HG02885 (cell line): Measurements from ENCODE around the gene CA10.

ENCODE experiments used
- ATAC-seq: cut with Tn5 transposase; IDR thresholded peaks from one replicate; pipeline ENCODE4 v1.9.1; 2021; ENCODE audit warnings: mild to moderate bottlenecking; ENCODE audit not compliant: unreplicated experiment, poor library complexity

Gene CA10

DNA sequence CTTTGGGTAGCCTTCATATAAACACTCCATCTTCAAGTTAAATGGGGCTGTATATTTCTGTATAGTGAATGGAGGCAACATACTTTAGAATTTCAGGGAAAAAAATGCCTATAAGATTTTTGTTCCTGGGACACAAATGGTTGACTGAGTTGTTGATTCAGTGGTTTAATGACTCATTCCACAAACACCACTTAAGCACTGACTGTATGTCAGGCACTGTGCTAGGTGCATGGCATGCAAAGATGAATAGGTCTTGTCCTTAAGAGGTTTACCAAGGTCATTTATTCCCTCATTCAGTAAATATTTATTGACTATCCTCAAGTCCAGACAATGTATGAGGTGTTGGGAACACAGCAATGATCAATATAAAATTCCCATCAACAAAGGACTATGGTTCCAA is 417.1 kb downstream of the CA10 start:
- no peak for ATAC-seq

DNA sequence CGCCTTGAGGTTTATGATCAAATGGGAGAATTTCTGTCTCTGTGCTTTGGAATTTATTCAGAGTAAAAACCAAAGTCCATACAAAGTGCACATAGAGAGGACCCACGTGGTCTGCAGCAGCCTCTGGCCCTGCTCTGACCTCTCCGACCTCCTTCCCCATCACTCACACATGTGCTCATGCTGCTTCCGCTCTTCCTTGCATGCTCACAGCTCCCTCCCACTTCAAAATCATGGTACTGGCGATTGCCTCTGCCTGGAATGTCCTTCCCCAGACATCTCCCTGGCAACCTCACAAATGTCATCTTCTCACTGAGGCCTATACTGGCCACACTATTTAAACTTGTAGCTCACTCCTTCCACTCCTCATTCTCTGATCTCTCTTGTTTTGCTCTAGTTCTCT is 418.0 kb downstream of the CA10 start:
- ATAC-seq: no peak

- ATAC-seq: no peak
Observed at GRCh38 chr17:51739245-51739886, 419.1 kb downstream of the CA10 start.

DNA sequence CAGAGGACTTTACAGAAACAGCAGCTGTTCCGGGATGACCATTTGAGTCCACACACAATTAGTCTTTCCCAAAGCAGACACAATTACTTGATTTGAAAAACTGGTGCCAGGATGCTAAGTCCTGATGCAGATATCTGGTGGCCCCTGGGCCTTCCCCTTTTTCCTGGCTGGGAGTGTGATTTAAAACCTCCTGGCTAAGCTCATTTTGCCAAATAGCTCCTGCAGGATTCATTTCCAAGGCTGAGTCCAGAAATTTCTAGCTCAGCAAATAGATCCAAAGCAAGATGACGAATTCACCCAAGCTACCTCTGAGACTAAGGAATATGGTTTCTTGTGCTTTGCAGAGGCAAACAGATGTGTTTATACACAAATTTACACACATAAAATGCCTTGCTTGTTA is 422.2 kb downstream of the CA10 start:
- ATAC-seq: no peak

DNA sequence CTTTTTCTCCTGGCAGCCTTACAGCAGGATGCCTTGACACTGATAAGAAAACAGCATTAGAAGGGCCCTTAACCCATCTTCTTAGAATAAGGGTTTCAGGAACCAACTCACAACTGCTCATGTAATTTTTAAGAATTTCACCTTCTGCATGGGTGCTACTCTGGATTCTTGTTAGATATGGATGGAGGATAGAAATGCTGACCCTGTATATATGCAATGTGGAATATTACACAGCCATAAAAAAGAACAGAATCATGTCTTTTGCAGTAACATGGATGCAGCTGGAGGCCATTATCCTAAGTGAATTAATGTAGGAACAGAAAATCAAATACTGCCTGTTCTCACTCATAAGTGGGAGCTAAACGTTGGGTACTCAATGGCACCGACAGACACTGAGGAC is 423.5 kb downstream of the CA10 start:
- ATAC-seq: no peak

GRCh38 chr17:51734462-51734861 is 424.1 kb downstream of the CA10 start:
- peak; percentile 59 for ATAC-seq

DNA sequence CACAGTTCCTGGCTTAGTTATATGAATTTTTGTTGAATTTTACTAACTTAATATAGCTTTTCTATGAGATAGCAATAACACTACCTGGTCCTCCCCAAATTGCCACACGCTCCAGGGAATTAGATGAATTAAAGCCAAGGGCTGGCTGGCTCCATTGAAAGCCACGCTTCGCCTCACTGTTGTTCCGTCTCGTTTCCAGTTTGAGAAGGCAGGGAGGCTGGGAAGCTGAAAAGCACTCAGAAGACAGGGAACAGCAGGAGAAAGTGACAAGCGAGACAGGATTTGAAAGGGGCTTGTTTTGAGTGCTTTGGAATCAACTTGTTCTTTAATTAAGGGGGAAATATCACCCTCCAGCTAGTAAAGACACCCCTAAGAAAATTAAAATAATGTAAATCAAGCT is 425.3 kb downstream of the CA10 start:
- no peak for ATAC-seq

GRCh38 chr17:51731941-51732722 is 426.4 kb downstream of the CA10 start:
- ATAC-seq: no peak

DNA sequence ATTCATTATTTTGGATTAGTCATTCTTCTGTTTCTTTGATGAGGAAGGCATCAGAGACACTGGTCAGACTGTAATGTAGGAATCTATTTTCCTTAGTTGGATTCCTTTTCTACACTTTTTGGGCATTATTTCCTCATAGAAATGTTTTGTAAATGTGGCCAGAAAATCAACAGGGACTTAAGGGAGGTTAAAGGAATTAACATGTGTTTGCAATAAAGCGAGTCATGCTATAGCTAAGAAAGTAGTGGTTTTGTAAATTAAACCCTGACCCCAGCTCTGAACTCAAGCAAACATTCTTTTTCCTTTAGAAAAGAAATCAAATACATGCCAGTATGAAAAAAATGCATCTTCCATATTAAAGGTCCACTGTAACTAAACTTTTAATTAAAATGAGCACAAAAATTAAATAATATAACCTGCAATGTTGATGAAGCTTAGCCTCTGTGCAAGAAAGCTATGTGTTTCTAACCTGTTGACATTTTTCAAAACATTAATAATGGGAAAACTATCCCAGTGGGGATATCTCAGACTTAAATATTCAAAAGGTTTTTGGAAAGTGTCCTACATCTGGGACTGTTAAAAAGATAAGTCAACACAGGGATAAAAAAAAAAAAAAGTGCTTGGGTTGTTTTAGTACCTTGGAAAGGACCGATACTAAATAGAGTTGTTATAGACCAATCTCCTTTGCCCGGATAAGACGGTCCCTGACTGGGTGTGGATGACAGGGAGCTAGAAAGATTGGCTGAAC is 428.0 kb downstream of the CA10 start:
- ATAC-seq: no peak

- peak; percentile 69 for ATAC-seq
Observed at GRCh38 chr17:51725185-51725584, 433.3 kb downstream of the CA10 start.

- ATAC-seq: no peak
Observed at GRCh38 chr17:51724043-51724580, 434.4 kb downstream of the CA10 start.

DNA sequence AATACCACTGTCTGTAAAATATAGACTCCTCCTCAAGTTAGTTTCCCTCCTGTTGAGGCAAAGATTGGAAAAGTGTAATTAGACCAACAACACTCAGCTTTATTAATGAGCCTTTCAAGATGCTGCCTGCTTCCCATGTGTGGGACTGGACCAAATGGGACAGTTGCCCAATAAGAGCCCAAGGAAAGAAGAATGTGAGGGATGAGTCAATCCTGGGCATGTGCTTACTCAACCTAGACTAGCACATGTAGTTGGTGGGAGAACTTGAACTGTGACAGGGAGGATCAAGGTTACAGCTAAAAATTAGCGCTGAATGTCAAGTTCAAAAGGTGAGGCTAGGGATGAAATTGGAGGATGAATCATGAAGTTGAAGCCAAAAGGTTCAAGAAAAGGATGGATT is 435.5 kb downstream of the CA10 start:
- no peak for ATAC-seq

DNA sequence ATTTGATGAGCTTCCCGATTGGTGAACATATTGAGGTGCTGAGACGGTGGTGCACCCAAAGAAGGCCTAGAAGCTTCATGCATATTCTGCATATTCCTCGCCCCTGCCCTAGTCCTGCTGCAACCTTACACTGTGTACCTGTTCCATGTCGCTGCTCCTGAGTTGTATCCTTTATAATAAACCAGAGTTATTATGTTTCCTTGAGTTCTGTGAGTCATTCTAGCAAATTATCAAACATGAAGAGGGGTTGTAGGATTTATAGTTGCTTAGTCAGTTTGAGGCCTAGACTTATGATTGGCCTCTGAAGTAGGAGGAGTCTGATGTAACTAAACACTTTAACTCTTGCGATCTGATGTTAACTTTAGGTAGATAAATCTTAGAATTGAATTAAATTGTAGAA is 436.8 kb downstream of the CA10 start:
- no peak for ATAC-seq

GRCh38 chr17:51720439-51720838 is 438.1 kb downstream of the CA10 start:
- no peak for ATAC-seq

DNA sequence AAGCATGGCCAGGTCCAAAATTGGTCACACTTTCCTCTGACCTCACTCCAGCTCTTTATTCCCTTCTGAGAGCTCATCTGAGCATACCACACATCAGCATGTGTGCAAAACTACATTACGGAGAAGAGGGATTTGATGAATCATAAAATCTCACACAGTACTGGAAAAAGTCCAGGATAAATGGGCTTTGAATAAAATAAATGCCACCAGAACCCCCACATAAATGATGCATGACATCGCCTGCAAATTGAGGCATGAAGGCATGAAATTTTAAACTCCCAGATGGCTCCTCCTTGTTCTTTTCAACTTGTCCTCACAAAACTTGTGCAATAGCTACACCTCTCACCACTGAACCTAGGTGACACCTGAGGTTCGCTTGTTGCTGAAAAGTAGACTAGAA is 439.5 kb downstream of the CA10 start:
- ATAC-seq: no peak

- ATAC-seq: no peak
Observed at GRCh38 chr17:51711581-51711980, 446.9 kb downstream of the CA10 start.

DNA sequence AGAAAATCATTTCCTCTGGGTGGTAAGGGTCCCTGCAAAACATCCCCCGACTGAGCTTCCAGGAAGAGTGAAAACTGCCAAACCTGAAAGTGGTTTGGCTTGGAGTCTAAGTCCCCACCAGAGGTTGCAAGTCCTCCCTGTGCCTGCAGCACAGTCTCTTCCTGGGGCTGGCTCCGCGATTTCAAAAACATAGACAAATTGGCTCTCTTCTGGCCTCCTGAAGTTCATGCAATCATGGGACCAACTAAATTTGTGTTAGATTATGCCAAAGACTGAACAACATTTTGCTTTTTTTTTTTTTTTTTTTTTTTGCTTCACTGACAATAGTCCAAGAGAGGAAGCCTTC is 447.9 kb downstream of the CA10 start:
- no peak for ATAC-seq

- ATAC-seq: no peak
Observed at GRCh38 chr17:51709694-51710633, 448.6 kb downstream of the CA10 start.

GRCh38 chr17:51707216-51707615 is 451.3 kb downstream of the CA10 start:
- ATAC-seq: no peak

GRCh38 chr17:51706093-51706492 is 452.4 kb downstream of the CA10 start:
- no peak for ATAC-seq
